ENCODE measurements around the gene GRIK4.

The GRIK4 gene

GRCh38 chr11:120676991-120677390, 165.4 kb downstream of the GRIK4 start:
- H3K4me3 ChIP-seq (ENCODE audit: low read depth, low read length): no peak overlapping the region
- DNase-seq (ENCODE audit: low read depth, low spot score): no peak
- CTCF ChIA-PET: interaction anchor here (1.0 to 3.9 kb wide), 2 partner anchors 9 to 165 kb away, joined by 3 to 35 read pairs; partner anchors contain the start of gene GRIK4
- POLR2A ChIA-PET: no interaction called here
- no peak for TF ChIP-seq CTCF (IDR thresholded peaks at IDR 0.05; ENCODE audit: insufficient read depth, low read length, missing control alignments)

GRCh38 chr11:120680322-120680721, 168.8 kb downstream of the GRIK4 start:
- no peak for DNase-seq (ENCODE audit: low read depth, low spot score)
- POLR2A ChIA-PET: no interaction called here
- no peak for TF ChIP-seq CTCF (IDR thresholded peaks at IDR 0.05; ENCODE audit: insufficient read depth, low read length, missing control alignments)
- H3K4me3 ChIP-seq (ENCODE audit: low read depth, low read length): no peak overlapping the region
- CTCF ChIA-PET: interaction anchor here (1.7 to 10.9 kb wide), 3 partner anchors 9 to 172 kb away, joined by 3 to 249 read pairs (median 7); partner anchors contain the start of gene GRIK4

GRCh38 chr11:120681434-120682331, 170.1 kb downstream of the GRIK4 start:
- CTCF ChIA-PET: interaction anchor here (0.8 to 10.9 kb wide), 3 partner anchors 10 to 174 kb away, joined by 3 to 249 read pairs (median 4); partner anchors contain the start of gene GRIK4
- no peak for DNase-seq (ENCODE audit: low read depth, low spot score)
- no peak overlapping the region for H3K4me3 ChIP-seq (ENCODE audit: low read depth, low read length)
- no peak for TF ChIP-seq CTCF (IDR thresholded peaks at IDR 0.05; ENCODE audit: insufficient read depth, low read length, missing control alignments)
- POLR2A ChIA-PET: no interaction called here

GRCh38 chr11:120682332-120682649, 170.7 kb downstream of the GRIK4 start:
- TF ChIP-seq CTCF (IDR thresholded peaks at IDR 0.05; ENCODE audit: insufficient read depth, low read length, missing control alignments): no peak
- ChIA-PET POLR2A (no interaction called here), CTCF (interaction anchor here (10.9 kb wide), 1 partner anchor 174 kb away, joined by 249 read pairs; the partner anchor contains the start of gene GRIK4)
- no peak for DNase-seq (ENCODE audit: low read depth, low spot score)
- no peak overlapping the region for H3K4me3 ChIP-seq (ENCODE audit: low read depth, low read length)

- no peak for DNase-seq (ENCODE audit: low read depth, low spot score)
- no peak overlapping the region for H3K4me3 ChIP-seq (ENCODE audit: low read depth, low read length)
- CTCF ChIA-PET: interaction anchor here (1.3 to 10.9 kb wide), 2 partner anchors 11 to 175 kb away, joined by 3 to 249 read pairs; partner anchors contain the start of gene GRIK4
- TF ChIP-seq CTCF (IDR thresholded peaks at IDR 0.05; ENCODE audit: insufficient read depth, low read length, missing control alignments): no peak
- POLR2A ChIA-PET: no interaction called here
These were observed 171.3 kb downstream of the GRIK4 start for GRCh38 chr11:120682866-120683265.

- ChIA-PET CTCF (interaction anchor here (1.2 to 10.9 kb wide), 9 partner anchors 10 to 186 kb away, joined by 3 to 249 read pairs (median 10); partner anchors contain the start of gene GRIK4), POLR2A (no interaction called here)
- TF ChIP-seq CTCF (IDR thresholded peaks at IDR 0.05; ENCODE audit: insufficient read depth, low read length, missing control alignments): no peak
- H3K4me3 ChIP-seq (ENCODE audit: low read depth, low read length): no peak overlapping the region
- DNase-seq (ENCODE audit: low read depth, low spot score): no peak
These were observed 175.0 kb downstream of the GRIK4 start for GRCh38 chr11:120686516-120686915.

Measured in AG04449 (cell line).